ENCODE data around the gene ATG9A.

DNA sequence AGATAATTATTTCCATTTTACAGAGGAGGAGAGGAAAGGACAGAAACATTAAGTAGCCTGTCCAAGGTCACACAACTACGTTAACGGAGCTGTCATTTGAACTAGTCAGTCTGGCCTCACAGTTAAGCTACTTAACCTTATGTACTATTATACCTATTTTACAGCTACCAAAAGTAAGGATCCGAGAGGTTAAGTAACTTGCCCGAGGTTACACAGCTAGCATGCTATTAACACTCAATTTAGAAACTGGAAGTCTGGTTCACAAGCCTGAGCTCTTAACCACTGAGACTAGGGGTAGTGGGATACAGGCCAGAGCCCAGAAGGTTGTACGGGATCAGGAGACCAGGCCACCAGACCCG lies 15.3 kb upstream of the ATG9A start:
- TF ChIP-seq, protein P1, sequence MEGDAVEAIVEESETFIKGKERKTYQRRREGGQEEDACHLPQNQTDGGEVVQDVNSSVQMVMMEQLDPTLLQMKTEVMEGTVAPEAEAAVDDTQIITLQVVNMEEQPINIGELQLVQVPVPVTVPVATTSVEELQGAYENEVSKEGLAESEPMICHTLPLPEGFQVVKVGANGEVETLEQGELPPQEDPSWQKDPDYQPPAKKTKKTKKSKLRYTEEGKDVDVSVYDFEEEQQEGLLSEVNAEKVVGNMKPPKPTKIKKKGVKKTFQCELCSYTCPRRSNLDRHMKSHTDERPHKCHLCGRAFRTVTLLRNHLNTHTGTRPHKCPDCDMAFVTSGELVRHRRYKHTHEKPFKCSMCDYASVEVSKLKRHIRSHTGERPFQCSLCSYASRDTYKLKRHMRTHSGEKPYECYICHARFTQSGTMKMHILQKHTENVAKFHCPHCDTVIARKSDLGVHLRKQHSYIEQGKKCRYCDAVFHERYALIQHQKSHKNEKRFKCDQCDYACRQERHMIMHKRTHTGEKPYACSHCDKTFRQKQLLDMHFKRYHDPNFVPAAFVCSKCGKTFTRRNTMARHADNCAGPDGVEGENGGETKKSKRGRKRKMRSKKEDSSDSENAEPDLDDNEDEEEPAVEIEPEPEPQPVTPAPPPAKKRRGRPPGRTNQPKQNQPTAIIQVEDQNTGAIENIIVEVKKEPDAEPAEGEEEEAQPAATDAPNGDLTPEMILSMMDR (IDR thresholded peaks at IDR 0.05; ENCODE audit: low read depth, low read length) = no peak
- no peak for TF ChIP-seq EZH2phosphoT487 (IDR thresholded peaks at IDR 0.05; ENCODE audit: low read depth)
